Caco-2 (cell line): Measurements from ENCODE around the gene BTF3. TPM values are rescaled to one million over a fixed set of nuclear protein-coding genes. Genes with fewer than 3 reads are reported as not detected.

Source experiments
- Bru-seq: library from RNA; stranded (reverse); fragments of 400-500 nt; gene quantifications from one replicate; lab custom pipeline; 2021; lab: Mats Ljungman, UMichigan
- BruChase-seq, 2 experiments: library from RNA; stranded (reverse); fragments of 400-500 nt; gene quantifications; one replicate each; lab custom pipeline; 2021; lab: Mats Ljungman, UMichigan
- BruUV-seq: library from RNA; stranded (reverse); fragments of 400-500 nt; replicated peaks from 2 replicates; lab custom pipeline; 2021; lab: Mats Ljungman, UMichigan
- CTCF ChIA-PET: fragments of 300-600 bp; sonication (Branson Sonifier 250); formaldehyde crosslinking; loops from one replicate; lab custom pipeline; 2022; ENCODE audit warnings: antibody characterized with exemption; lab: Charles Lee
- POLR2A ChIA-PET: fragments of 300-600 bp; sonication (Branson Sonifier 250); formaldehyde crosslinking; loops from one replicate; lab custom pipeline; 2022; ENCODE audit warnings: antibody characterized with exemption; lab: Charles Lee
- DNase-seq, 2 experiments: peaks; one replicate each; pipeline versions ENCODE4 v3.0.0 to v3.0.0-alpha.2; 2020 to 2022
- H3K27me3 ChIP-seq: replicated peaks from 2 replicates; pipeline ENCODE4 v1.6.0; 2011; ENCODE audit warnings: low read length; ENCODE audit not compliant: control insufficient read depth, insufficient read depth
- H3K36me3 ChIP-seq: 2 replicates; pipeline ENCODE4 v1.5.1; 2011; ENCODE audit warnings: low read length; ENCODE audit not compliant: control insufficient read depth, insufficient read depth
- H3K4me1 ChIP-seq: fragments of 250-450 bp; sonication (Bioruptor Pico); 2 replicates; pipeline ENCODE4 v1.5.1; 2020; ENCODE audit warnings: mild to moderate bottlenecking
- H3K4me3 ChIP-seq: 2 replicates; pipeline ENCODE4 v1.5.1; 2011; ENCODE audit warnings: low read depth, mild to moderate bottlenecking, control low read depth, low read length
- H3K9me3 ChIP-seq: fragments of 250-450 bp; sonication (Bioruptor Pico); 2 replicates; pipeline ENCODE4 v1.5.1; 2020; ENCODE audit warnings: mild to moderate bottlenecking, moderate library complexity
- H3K27ac Mint-ChIP-seq: one replicate; pipeline ENCODE4 v1.8.0; 2022; ENCODE audit warnings: mixed read lengths; ENCODE audit not compliant: unreplicated experiment
- H3K27me3 Mint-ChIP-seq: one replicate; pipeline ENCODE4 v1.8.0; 2022; ENCODE audit warnings: mixed read lengths; ENCODE audit not compliant: insufficient read depth, unreplicated experiment
- H3K36me3 Mint-ChIP-seq: one replicate; pipeline ENCODE4 v1.8.0; 2022; ENCODE audit warnings: mild to moderate bottlenecking, mixed read lengths; ENCODE audit not compliant: insufficient read depth, unreplicated experiment
- H3K4me1 Mint-ChIP-seq: one replicate; pipeline ENCODE4 v1.8.0; 2022; ENCODE audit warnings: low read depth, mixed read lengths; ENCODE audit not compliant: unreplicated experiment
- H3K4me3 Mint-ChIP-seq: one replicate; pipeline ENCODE4 v1.8.0; 2022; ENCODE audit warnings: mild to moderate bottlenecking, moderate library complexity, mixed read lengths; ENCODE audit not compliant: unreplicated experiment
- H3K9me3 Mint-ChIP-seq: one replicate; pipeline ENCODE4 v1.8.0; 2022; ENCODE audit warnings: mixed read lengths; ENCODE audit not compliant: unreplicated experiment
- CTCF ChIP-seq, 2 experiments: fragments of 200-600 bp in 1 of 2; IDR thresholded peaks; 1 replicate in 1 of 2; 2 replicates in 1 of 2; pipeline versions ENCODE4 v1.5.1 to v1.8.0; 2011 to 2022; ENCODE audit warnings: antibody characterized with exemption in 1 of 2, control low read depth in 1 of 2, inconsistent platforms in 1 of 2, low read depth in 1 of 2, low read length in 1 of 2, mild to moderate bottlenecking in 1 of 2, moderate library complexity in 1 of 2; ENCODE audit not compliant: insufficient read depth in 1 of 2, severe bottlenecking in 1 of 2, unreplicated experiment in 1 of 2
- intact Hi-C: fragments of 100-400 bp; cut with micrococcal nuclease; formaldehyde crosslinking; loops from one replicate; pipeline ENCODE4 v1.10.0; 2022; ENCODE audit not compliant: unreplicated experiment
- long read RNA-seq: library from polyadenylated mRNA; stranded (forward); transcript quantifications from one replicate; pipeline ENCODE4 v2.0.0, GENCODE V29; 2022
- total RNA-seq: library from RNA; stranded (reverse); gene quantifications from 2 replicates; pipeline ENCODE4 v1.2.3, GENCODE V29; 2022

Gene BTF3
- total RNA-seq (653 and 704 TPM in 2 replicates), Bru-seq, nascent RNA (percentile 99 among the genes with signal in this experiment), BruChase-seq, experiment 1, labeled RNA remaining after a 2-hour chase (percentile 98 among the genes with signal in this experiment), BruChase-seq, experiment 2, labeled RNA remaining after a 6-hour chase (percentile 99 among the genes with signal in this experiment)
- long read RNA-seq, transcript BTF3-201 (6 exons, 897 nt) = major isoform, 671 of 738 reads
- long read RNA-seq, transcript BTF3-202 (6 exons, 1,237 nt) = minor isoform, 45 of 738 reads
- long read RNA-seq, partial matches to known transcripts = 11 of 738 reads
- long read RNA-seq, other reads (novel, unspliced or antisense) = 11 of 738 reads

GRCh38 chr5:73498057-73498992, at the start of gene BTF3:
Gene BTF3, plus strand, starts transcription at chr5:73498442. Its CDS starts 226 bp downstream, at chr5:73498668.
- no TSS peak for BruUV-seq
- peaks cover 15% of the 10 kb centered on the region for H3K4me1 Mint-ChIP-seq
- peak within 1 kb of the TSS; percentile 71 for H3K4me3 ChIP-seq
- H3K4me3 Mint-ChIP-seq = peak within 1 kb of the TSS; percentile 92
- CTCF ChIA-PET = interaction anchor here (0.5 to 1.7 kb wide), 2 partner anchors 282 to 296 kb away, joined by 4 to 5 read pairs; no protein-coding TSS in a partner anchor
- no peaks in the 10 kb centered on the region for H3K9me3 ChIP-seq
- H3K9me3 Mint-ChIP-seq = no peaks in the 10 kb centered on the region
- intact Hi-C loops = no loop called here
- peak; percentile 95 to 97 for DNase-seq
- H3K27me3 Mint-ChIP-seq = no peaks in the 10 kb centered on the region
- H3K36me3 ChIP-seq = peaks cover 2% of the 10 kb centered on the region; the same call in 1 of the 2 replicates
- peak in 1 of 2 experiments; percentile 3 for TF ChIP-seq CTCF (IDR thresholded peaks at IDR 0.05; ENCODE audit: insufficient read depth in 1 of 2, low read depth in 1 of 2, low read length in 1 of 2, severe bottlenecking in 1 of 2, unreplicated experiment in 1 of 2)
- H3K27me3 ChIP-seq = no peaks in the 10 kb centered on the region
- peaks cover 56% of the 10 kb centered on the region for H3K36me3 Mint-ChIP-seq
- H3K4me1 ChIP-seq = peaks cover 31% of the 10 kb centered on the region
- POLR2A ChIA-PET = interaction anchor here (0.7 to 1.6 kb wide), 2 partner anchors 10 to 67 kb away, joined by 3 to 4 read pairs; partner anchors contain the start of genes ANKRA2 and UTP15
- H3K27ac Mint-ChIP-seq = peak within 1 kb of the TSS; percentile 98

DNA sequence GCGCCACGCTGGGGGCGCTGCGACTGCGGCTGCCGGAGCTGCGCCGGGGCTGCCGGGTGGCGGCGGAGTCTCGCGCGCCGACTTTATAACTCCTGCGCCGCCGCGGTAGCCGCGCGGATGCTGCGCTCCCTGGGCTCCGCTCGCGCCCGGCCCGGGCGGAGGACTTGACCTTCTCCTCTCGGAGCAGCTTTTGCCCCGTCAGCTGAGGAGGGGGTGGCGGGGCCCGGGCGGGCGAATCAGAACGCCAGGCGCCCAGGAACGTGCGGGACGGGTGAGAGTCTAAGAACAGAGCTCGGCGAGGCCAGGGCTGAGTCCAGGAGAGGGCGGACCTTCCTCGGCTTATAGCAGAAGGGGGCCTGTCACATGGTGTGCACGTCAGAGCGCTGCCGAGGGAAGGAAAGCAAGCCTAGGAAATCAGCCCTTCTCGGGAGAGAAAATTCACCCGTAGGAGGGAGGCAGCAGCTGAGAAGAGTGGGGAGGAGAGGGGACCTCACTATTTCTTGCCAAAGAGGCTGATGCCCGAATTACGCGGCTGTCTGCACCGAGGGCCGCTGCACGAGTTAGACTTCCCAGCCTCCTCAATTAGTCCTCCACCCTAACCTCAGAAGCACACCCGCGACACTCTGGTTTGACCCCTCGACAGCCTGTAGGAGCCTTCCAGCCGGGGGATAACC, 49.6 kb upstream of the BTF3 start, which contains the start of gene FOXD1:
FOXD1 (minus strand) TSS at position 315 of the 674 bp plus-strand sequence. CDS start 415 bp downstream, outside the sequence.
- H3K4me1 ChIP-seq = peaks cover 11% of the 10 kb centered on the region
- peaks cover 5% of the 10 kb centered on the region for H3K27me3 ChIP-seq
- Mint-ChIP-seq H3K9me3 (no peaks in the 10 kb centered on the region), H3K4me3 (peak within 1 kb of the TSS; percentile 81), H3K36me3 (no peaks in the 10 kb centered on the region), H3K4me1 (no peaks in the 10 kb centered on the region), H3K27me3 (peaks cover 25% of the 10 kb centered on the region), H3K27ac (peak within 1 kb of the TSS; percentile 32)
- peak; percentile 78 to 82 for DNase-seq
- intact Hi-C loops = loop anchor here (5.0 kb wide), 1 partner anchor 246 kb away; no protein-coding TSS in a partner anchor
- ChIA-PET POLR2A (interaction anchor here (0.6 kb wide), 1 partner anchor 1888 kb away, joined by 12 read pairs; the partner anchor contains the start of gene HMGCR), CTCF (interaction anchor here (0.5 to 2.2 kb wide), 4 partner anchors 55 to 247 kb away, joined by 3 to 15 read pairs (median 7); no protein-coding TSS in a partner anchor)
- BruUV-seq = no TSS peak
- no peak for TF ChIP-seq CTCF (IDR thresholded peaks at IDR 0.05; ENCODE audit: insufficient read depth in 1 of 2, low read depth in 1 of 2, low read length in 1 of 2, severe bottlenecking in 1 of 2, unreplicated experiment in 1 of 2)
- H3K9me3 ChIP-seq = no peaks in the 10 kb centered on the region
- H3K36me3 ChIP-seq = no peaks in the 10 kb centered on the region
- peak within 1 kb of the TSS; percentile 68 for H3K4me3 ChIP-seq
